ENCODE measurements around the gene PLCB4.

PLCB4 gene

DNA sequence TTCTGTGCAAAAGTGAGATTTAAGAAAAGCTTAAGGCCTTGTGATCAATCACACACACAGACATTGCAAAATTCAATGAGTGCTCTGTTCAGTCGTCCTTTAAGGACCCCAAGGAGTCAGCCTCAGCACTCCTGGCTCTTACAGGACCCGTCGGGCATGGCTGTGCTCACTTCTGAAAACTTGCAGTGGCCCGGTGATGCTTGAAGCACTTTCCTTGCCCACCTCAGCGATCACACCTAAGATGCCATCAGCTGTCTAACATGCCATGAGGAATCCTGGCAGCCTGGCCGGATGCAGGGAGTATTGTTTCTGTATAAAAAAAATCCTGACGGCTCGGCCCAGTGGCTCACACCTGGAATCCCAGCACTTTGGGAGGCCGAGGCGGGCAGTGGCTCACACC lies 344.1 kb downstream of the PLCB4 start:
- DNase-seq = no peak

DNA sequence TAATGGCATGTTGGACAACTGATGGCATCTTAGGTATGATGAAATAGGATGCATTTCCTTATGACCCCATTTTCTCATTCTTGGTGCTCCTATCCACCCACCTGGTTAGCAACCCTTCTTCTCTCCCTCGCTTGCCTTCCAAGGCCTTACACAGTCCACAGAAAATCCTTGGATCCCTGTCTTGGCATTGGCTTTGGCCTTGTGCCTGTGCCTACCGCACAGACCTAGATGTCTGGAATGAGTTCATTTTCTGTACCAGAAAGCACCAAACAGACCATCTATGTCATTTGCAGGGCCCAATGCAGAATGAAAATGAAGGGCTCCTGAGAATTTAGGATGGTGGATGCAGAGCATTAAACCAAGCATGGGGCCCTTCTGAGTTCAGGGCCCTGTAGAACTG lies 346.5 kb downstream of the PLCB4 start:
- no peak for DNase-seq

GRCh38 chr20:9416421-9416820 lies 347.5 kb downstream of the PLCB4 start:
- DNase-seq = no peak

- DNase-seq = no peak
These were observed 348.8 kb downstream of the PLCB4 start for GRCh38 chr20:9417665-9418064.

GRCh38 chr20:9422321-9423057 lies 353.6 kb downstream of the PLCB4 start:
- DNase-seq = no peak

GRCh38 chr20:9424551-9424950 lies 355.7 kb downstream of the PLCB4 start:
- DNase-seq = no peak

- DNase-seq = no peak
These were observed 358.8 kb downstream of the PLCB4 start for GRCh38 chr20:9427430-9428291.

DNA sequence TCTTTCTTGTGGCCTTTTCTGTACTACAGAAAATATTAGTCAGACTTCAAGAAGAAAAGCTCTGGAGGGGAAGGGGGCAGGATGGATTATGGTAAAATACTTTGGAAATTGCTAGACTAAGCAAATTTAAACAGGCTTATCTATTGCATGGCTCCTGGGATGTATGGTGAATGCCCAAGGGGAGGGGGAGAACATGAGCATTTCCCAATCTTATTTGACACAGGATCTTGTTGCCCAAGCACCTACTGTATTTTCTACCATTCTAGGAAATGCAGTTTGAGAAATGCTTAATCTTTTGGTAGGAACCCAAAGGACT lies 359.4 kb downstream of the PLCB4 start:
- DNase-seq = no peak

DNA sequence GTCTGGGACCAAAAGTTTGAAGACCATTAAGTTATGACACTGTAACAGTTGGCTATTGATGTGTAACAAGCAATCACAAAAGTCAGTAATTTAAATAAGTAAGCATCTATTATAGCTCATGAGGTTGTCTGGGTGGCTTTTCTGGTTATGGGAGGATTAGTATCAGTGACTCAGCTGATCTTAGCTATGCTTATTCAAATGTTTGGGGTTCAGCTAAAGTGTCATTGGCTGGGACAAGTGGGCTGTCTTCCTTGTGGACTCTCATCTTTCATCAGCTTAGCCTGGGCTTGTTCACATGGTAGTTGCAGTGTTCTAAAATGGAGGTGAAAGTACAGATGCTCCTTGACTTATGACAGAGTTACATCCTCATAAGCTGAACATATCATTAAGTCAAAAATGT lies 370.9 kb downstream of the PLCB4 start:
- DNase-seq = no peak

DNA sequence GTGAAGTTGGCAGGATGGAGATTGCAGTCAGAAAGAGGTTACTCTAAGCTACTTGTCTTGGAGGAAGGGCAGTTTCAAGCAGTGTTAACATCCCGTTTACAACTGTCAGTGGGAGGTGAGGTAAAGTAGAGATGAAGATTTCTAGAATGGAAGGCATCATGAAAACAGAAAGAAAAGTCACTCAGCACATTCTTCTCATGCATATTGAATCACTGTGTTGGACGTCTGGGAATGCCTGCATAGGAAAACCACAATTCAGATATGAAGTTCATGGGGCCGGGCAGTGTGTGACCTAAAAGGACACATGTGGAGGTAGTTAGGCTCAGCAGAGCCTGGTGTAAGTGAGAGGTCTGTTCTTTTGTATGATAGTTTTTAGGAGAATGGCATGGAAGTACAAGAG lies 372.0 kb downstream of the PLCB4 start:
- DNase-seq = no peak

DNA sequence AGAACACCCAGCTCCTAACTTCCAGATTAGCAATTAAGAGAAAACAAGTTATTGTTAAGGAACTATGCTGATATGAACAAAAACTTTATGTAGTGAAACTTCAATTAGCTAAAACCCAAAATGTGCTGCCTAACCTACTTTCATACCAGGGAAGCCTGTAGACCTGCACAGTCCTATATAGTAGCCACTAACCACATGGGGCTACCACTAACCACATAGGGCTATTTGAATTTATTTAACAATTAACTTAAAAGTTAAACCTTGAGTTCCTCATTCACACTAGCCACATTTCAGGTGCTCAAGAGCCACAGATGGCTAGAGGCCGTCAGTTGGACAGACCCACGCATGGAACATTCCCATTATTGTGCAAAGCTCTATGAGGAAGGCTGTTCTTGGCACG lies 373.1 kb downstream of the PLCB4 start:
- no peak for DNase-seq

GRCh38 chr20:9442858-9443257 lies 374.0 kb downstream of the PLCB4 start:
- no peak for DNase-seq

DNA sequence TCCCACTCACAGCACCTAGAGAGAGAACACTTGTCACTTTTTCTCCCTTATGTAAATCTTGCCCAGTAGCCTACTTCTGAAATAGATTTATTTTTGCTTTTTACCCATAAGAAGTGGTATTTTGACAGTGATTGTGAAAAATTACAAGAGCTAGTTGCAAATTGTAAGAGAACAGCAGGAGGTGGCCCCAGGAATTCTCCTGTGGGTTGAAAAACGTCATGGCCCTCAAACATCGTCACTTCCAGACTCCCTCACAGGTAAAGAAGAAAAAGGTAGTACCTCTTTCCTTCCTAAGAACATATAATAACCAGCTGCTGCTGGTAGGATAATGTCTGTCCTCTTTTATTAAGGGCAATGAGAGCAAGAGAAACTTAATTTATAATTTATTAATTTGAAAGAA lies 376.0 kb downstream of the PLCB4 start:
- no peak for DNase-seq

GRCh38 chr20:9447182-9447581 lies 378.3 kb downstream of the PLCB4 start:
- DNase-seq = no peak

DNA sequence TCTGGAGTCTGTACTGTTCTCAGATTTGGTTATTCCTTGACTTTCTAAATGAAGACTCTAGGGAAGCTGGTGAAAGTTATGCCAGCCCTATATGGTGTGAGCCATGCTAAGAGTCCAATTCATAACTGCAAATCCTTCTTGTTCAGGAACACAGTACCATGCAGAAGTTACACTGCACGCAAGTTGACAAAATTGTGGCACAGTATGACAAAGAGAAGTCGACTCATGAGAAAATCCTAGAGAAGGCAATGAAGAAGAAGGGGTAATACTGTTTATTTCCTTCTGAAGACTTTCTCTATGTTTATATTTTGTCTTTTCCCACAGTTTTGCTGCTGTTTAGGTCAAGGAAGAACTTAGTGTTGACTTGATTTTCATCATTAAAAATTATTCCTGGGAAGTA lies 384.3 kb downstream of the PLCB4 start:
- DNase-seq = no peak

GRCh38 chr20:9454791-9455190 lies 385.9 kb downstream of the PLCB4 start:
- no peak for DNase-seq

DNA sequence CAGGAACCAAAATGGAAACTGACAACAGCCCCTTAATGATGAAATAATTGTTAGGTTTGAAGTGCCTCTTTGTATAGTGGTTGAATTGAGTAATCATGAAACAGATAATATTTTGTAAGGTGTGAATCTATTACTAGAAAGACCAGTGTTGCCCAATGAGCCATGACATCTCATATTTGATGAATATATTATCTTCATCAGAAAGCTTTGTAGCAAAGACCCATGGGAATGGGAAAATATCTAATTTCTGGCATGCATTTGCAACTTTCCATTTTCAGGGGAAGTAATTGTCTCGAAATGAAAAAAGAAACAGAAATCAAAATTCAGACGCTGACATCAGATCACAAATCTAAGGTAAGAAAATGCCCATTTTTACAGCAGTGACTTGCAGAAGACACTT lies 388.2 kb downstream of the PLCB4 start:
- DNase-seq = no peak

GRCh38 chr20:9458138-9458796 lies 389.4 kb downstream of the PLCB4 start:
- no peak for DNase-seq

DNA sequence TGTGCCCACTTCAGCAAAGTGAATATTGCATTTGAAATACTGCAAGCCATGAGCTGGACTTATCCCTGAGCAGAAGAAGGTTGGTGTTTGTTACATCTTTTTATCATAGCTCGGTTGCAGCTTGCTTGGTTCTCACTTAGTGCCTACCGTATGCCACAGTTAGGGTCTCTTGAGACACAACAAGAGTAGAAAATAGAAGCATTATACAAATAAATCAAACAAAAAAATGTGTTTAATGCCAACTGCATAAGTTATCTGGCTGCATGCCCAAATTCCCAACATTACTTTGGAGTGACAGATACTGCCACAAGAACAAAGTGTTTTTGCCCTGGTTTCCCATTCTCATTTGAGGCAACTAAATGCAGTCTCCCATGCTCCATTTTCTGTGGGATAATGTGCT lies 391.6 kb downstream of the PLCB4 start:
- DNase-seq = no peak

DNA sequence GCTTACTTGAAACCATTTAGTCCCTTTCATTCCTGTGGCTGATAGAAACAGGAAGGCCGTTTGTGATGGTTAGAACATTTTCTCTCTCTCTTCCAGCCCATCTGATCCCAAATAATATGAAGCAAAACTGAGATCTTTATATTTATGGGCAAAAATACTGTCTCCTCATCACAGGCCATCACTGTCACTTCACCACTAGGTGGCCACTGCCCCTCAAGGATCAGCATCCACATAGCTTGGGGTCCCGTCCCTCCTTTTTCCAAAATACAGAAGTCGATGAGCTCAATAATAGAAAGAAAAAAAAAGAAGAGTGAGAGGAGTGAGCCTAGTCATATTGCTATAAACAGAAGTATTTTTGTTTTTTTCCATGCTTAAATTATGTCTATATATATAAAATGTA lies 399.1 kb downstream of the PLCB4 start:
- no peak for DNase-seq

DNA sequence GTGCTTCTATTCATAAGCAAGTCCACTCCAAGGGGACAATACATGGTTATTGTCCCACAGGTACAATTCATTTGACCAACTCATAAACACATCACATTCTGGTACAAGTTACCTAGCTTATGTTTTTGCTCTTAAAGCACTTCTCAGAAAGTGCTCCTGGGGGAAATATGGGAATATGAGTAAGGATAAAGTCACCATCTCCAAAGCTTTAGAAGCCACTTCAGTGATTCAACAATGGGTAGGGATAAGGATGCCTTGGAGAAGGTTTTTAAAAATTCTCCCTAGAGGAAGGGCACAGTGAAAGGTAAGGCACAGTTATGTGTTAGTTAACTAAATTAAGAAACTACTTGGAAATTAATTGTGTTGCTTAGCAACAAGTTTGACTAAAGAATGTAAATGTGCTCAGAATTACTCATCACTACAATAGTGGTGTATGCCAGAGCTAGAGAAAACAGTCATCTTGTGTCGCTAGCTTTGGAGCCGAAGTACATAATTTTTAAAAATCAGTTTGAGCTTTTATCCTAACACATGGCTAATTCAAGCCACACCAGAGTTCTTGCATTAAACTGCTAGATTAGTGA lies 406.0 kb downstream of the PLCB4 start:
- DNase-seq = no peak

- DNase-seq = no peak
These were observed 406.6 kb downstream of the PLCB4 start for GRCh38 chr20:9475456-9475855.

- no peak for DNase-seq
These were observed 407.3 kb downstream of the PLCB4 start for GRCh38 chr20:9476174-9476573.

GRCh38 chr20:9476637-9477036 lies 407.8 kb downstream of the PLCB4 start:
- no peak for DNase-seq
